Panc1 (cell line): ENCODE data around the gene DCHS2. TPM values are rescaled to one million over a fixed set of nuclear protein-coding genes. Genes with fewer than 3 reads are reported as not detected.

ENCODE experiments used
- ATAC-seq: fragments of 200-7000 bp; cut with Tn5 transposase; 2 replicates; pipeline ENCODE4 v1.9.1; 2020; ENCODE audit warnings: mild to moderate bottlenecking, moderate library complexity
- BruUV-seq: library from RNA; stranded (reverse); fragments of 400-500 nt; replicated peaks from 2 replicates; lab custom pipeline; 2021; lab: Mats Ljungman, UMichigan
- CTCF ChIA-PET: fragments of 300-600 bp; sonication (Branson Sonifier 250); formaldehyde crosslinking; loops from one replicate; lab custom pipeline; 2022; ENCODE audit warnings: antibody characterized with exemption; lab: Charles Lee
- POLR2A ChIA-PET: fragments of 300-600 bp; sonication (Branson Sonifier 250); formaldehyde crosslinking; loops from one replicate; lab custom pipeline; 2022; ENCODE audit warnings: antibody characterized with exemption; lab: Charles Lee
- DNase-seq: peaks from one replicate; pipeline ENCODE4 v3.0.0-alpha.2; 2010; ENCODE audit warnings: low read depth, low spot score
- H3K27ac ChIP-seq: 2 replicates; pipeline ENCODE4 v1.5.1; 2011; ENCODE audit warnings: mild to moderate bottlenecking, low read length, inconsistent platforms
- H3K27me3 ChIP-seq: fragments of 200-500 bp; sonication (Bioruptor generic); 2 replicates; pipeline ENCODE4 v1.6.0; 2014; ENCODE audit warnings: low read length, inconsistent platforms; ENCODE audit not compliant: control insufficient read depth, insufficient read depth
- H3K36me3 ChIP-seq: fragments of 200-500 bp; sonication (Bioruptor generic); 2 replicates; pipeline ENCODE4 v1.5.1; 2014; ENCODE audit warnings: inconsistent platforms, mild to moderate bottlenecking, low read length, moderate library complexity; ENCODE audit not compliant: control insufficient read depth, insufficient read depth
- H3K4me1 ChIP-seq: 2 replicates; pipeline ENCODE4 v1.5.1; 2011; ENCODE audit warnings: inconsistent platforms, mild to moderate bottlenecking, low read length, moderate library complexity; ENCODE audit not compliant: control insufficient read depth, insufficient read depth
- H3K4me3 ChIP-seq, 2 experiments: 2 replicates each; pipeline ENCODE4 v1.5.1; 2011 to 2012; ENCODE audit warnings: low read depth in 2 of 2, low read length in 2 of 2, mild to moderate bottlenecking in 2 of 2, inconsistent platforms in 1 of 2, moderate library complexity in 1 of 2
- H3K9me3 ChIP-seq: fragments of 200-500 bp; sonication (Bioruptor generic); 2 replicates; pipeline ENCODE4 v1.5.1; 2014; ENCODE audit warnings: low read depth, mild to moderate bottlenecking, inconsistent platforms, low read length, moderate library complexity; ENCODE audit not compliant: control insufficient read depth, insufficient read depth
- POLR2AphosphoS5 ChIP-seq: IDR thresholded peaks from 2 replicates; pipeline ENCODE4 v1.6.1; 2012; ENCODE audit warnings: mild to moderate bottlenecking, low read depth, low read length, moderate library complexity
- SIN3A ChIP-seq: IDR thresholded peaks from 2 replicates; pipeline ENCODE4 v1.6.1; 2012; ENCODE audit warnings: low read depth, mild to moderate bottlenecking, low read length, moderate library complexity, borderline replicate concordance; ENCODE audit not compliant: insufficient read depth
- TCF7L2 ChIP-seq: IDR thresholded peaks from 2 replicates; pipeline ENCODE4 v1.6.1; 2011; ENCODE audit warnings: mild to moderate bottlenecking, low read depth, low read length, inconsistent platforms
- in situ Hi-C: cut with HindIII; loops from 2 replicates; pipeline ENCODE4 v1.10.0; 2016; ENCODE audit warnings: low sequenced_read_pairs, low pct_unique_long_range_greater_than_20kb
- intact Hi-C: fragments of 100-400 bp; cut with micrococcal nuclease; formaldehyde crosslinking; loops from one replicate; pipeline ENCODE4 v1.10.0; 2022; ENCODE audit not compliant: unreplicated experiment
- total RNA-seq: library from RNA; stranded (reverse); gene quantifications from one replicate; pipeline ENCODE4 v1.2.1, GENCODE V29; 2021; ENCODE audit not compliant: unreplicated experiment
- TF ChIP-seq, protein P1 (sequence below), 2 experiments: IDR thresholded peaks; 2 replicates each; pipeline ENCODE4 v1.6.1; 2011 to 2012; ENCODE audit warnings: low read depth in 2 of 2, control low read depth in 1 of 2, low read length in 1 of 2, mild to moderate bottlenecking in 1 of 2, moderate library complexity in 1 of 2; ENCODE audit not compliant: insufficient read depth in 1 of 2
- TF ChIP-seq, protein P2 (sequence below): fragments of 450-650 bp; IDR thresholded peaks from 2 replicates; pipeline ENCODE4 v1.5.1; 2017; ENCODE audit warnings: mild to moderate bottlenecking

Gene DCHS2
- total RNA-seq, 1 experiment from 2014 or later: not detected

DNA sequence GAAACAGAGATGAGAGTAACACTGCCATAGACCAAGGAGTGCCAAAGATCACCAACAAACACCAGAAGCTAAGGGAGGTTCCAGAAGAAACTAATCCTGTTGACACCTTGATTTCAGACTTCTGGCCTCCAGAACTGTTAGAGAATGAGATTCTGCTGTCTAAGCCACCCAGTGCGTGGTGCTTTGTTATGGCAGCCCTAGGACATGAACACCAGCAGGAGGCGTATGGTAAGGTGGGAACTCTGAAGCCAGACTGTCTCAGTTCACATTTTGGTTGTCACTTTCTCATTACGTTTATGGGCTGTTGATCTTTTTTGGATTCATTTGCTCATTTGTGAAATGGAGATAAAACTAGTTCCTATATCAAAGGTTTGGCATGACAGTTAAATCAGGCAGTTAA is 142.9 kb downstream of the DCHS2 start:
- in situ Hi-C loops (no loop called here), intact Hi-C loops (no loop called here)
- H3K9me3 ChIP-seq: no peaks in the 10 kb centered on the region
- POLR2A ChIA-PET: no interaction called here
- H3K4me1 ChIP-seq: no peaks in the 10 kb centered on the region
- H3K4me3 ChIP-seq: no peak overlapping the region
- no peaks in the 10 kb centered on the region for H3K36me3 ChIP-seq
- no peak overlapping the region for H3K27ac ChIP-seq
- CTCF ChIA-PET: no interaction called here
- DNase-seq: no peak
- ATAC-seq: no peak
- BruUV-seq: no TSS peak
- H3K27me3 ChIP-seq: no peaks in the 10 kb centered on the region
- TF ChIP-seq, protein P1, sequence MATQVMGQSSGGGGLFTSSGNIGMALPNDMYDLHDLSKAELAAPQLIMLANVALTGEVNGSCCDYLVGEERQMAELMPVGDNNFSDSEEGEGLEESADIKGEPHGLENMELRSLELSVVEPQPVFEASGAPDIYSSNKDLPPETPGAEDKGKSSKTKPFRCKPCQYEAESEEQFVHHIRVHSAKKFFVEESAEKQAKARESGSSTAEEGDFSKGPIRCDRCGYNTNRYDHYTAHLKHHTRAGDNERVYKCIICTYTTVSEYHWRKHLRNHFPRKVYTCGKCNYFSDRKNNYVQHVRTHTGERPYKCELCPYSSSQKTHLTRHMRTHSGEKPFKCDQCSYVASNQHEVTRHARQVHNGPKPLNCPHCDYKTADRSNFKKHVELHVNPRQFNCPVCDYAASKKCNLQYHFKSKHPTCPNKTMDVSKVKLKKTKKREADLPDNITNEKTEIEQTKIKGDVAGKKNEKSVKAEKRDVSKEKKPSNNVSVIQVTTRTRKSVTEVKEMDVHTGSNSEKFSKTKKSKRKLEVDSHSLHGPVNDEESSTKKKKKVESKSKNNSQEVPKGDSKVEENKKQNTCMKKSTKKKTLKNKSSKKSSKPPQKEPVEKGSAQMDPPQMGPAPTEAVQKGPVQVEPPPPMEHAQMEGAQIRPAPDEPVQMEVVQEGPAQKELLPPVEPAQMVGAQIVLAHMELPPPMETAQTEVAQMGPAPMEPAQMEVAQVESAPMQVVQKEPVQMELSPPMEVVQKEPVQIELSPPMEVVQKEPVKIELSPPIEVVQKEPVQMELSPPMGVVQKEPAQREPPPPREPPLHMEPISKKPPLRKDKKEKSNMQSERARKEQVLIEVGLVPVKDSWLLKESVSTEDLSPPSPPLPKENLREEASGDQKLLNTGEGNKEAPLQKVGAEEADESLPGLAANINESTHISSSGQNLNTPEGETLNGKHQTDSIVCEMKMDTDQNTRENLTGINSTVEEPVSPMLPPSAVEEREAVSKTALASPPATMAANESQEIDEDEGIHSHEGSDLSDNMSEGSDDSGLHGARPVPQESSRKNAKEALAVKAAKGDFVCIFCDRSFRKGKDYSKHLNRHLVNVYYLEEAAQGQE (IDR thresholded peaks at IDR 0.05; ENCODE audit: insufficient read depth in 1 of 2, low read depth in 2 of 2, low read length in 1 of 2): no peak
- TF ChIP-seq, protein P2, sequence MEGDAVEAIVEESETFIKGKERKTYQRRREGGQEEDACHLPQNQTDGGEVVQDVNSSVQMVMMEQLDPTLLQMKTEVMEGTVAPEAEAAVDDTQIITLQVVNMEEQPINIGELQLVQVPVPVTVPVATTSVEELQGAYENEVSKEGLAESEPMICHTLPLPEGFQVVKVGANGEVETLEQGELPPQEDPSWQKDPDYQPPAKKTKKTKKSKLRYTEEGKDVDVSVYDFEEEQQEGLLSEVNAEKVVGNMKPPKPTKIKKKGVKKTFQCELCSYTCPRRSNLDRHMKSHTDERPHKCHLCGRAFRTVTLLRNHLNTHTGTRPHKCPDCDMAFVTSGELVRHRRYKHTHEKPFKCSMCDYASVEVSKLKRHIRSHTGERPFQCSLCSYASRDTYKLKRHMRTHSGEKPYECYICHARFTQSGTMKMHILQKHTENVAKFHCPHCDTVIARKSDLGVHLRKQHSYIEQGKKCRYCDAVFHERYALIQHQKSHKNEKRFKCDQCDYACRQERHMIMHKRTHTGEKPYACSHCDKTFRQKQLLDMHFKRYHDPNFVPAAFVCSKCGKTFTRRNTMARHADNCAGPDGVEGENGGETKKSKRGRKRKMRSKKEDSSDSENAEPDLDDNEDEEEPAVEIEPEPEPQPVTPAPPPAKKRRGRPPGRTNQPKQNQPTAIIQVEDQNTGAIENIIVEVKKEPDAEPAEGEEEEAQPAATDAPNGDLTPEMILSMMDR: 0 out of 2 replicates have a peak, but pooled peaks have one; percentile 12

DNA sequence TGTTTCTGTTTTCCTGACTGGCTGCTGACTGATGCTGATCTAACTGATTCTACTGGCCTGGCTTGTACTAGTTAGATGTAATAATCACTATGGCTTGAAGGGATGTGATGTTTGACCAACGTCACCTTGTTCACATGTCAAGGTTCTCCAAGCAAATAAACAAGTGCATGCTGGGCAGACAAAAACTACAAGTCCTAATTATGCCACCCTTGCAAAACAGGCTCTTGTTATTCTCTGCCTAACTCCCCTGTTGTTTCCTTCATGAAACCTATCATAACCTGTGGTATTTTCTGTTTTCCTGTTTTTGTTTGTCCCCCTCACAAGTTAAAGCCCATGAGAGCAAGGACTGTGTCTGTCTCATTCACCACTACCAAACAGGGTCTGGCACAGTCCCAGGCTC is 146.2 kb downstream of the DCHS2 start:
- H3K9me3 ChIP-seq: no peaks in the 10 kb centered on the region
- ATAC-seq (no peak), DNase-seq (no peak)
- BruUV-seq: no TSS peak
- intact Hi-C loops (no loop called here), in situ Hi-C loops (no loop called here)
- no peak overlapping the region for H3K4me3 ChIP-seq
- ChIA-PET POLR2A (no interaction called here), CTCF (no interaction called here)
- no peaks in the 10 kb centered on the region for H3K4me1 ChIP-seq
- TF ChIP-seq, protein P2: no peak
- TF ChIP-seq POLR2AphosphoS5 (no peak), SIN3A (no peak), TCF7L2 (no peak)
- TF ChIP-seq, protein P1 (IDR thresholded peaks at IDR 0.05; ENCODE audit: insufficient read depth in 1 of 2, low read depth in 2 of 2, low read length in 1 of 2): no peak
- H3K27ac ChIP-seq: no peak overlapping the region
- H3K36me3 ChIP-seq: no peaks in the 10 kb centered on the region
- H3K27me3 ChIP-seq: no peaks in the 10 kb centered on the region
